ENCODE measurements around the gene KCNJ16.

The KCNJ16 gene

GRCh38 chr17:70098030-70098429 is 23.0 kb downstream of the KCNJ16 start:
- no peak for DNase-seq (ENCODE audit: low spot score)

- DNase-seq (ENCODE audit: low spot score), result no peak
Observed at GRCh38 chr17:70099294-70099693, 24.3 kb downstream of the KCNJ16 start.

- no peak for DNase-seq (ENCODE audit: low spot score)
Observed at GRCh38 chr17:70099884-70100283, 24.9 kb downstream of the KCNJ16 start.

DNA sequence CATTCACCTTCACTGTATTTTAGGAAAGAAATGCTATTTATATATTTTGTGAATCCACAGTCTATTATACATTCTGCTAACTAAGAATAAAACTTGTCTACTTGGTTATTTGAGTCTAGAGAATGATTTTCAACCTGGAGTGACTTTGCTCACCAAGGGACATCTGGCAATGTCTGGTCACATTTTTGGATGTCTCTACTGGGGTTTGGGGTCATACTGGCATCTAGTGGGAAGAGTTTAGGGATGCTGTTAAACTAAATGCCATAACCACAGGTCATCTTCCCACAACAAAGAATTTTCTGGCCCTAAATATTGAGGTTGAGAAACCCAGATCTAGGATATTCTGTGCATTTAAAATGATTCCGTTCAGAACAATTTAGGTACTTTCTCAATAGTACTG is 26.0 kb downstream of the KCNJ16 start:
- DNase-seq (ENCODE audit: low spot score), result no peak

- DNase-seq (ENCODE audit: low spot score), result no peak
Observed at GRCh38 chr17:70102531-70102930, 27.5 kb downstream of the KCNJ16 start.

DNA sequence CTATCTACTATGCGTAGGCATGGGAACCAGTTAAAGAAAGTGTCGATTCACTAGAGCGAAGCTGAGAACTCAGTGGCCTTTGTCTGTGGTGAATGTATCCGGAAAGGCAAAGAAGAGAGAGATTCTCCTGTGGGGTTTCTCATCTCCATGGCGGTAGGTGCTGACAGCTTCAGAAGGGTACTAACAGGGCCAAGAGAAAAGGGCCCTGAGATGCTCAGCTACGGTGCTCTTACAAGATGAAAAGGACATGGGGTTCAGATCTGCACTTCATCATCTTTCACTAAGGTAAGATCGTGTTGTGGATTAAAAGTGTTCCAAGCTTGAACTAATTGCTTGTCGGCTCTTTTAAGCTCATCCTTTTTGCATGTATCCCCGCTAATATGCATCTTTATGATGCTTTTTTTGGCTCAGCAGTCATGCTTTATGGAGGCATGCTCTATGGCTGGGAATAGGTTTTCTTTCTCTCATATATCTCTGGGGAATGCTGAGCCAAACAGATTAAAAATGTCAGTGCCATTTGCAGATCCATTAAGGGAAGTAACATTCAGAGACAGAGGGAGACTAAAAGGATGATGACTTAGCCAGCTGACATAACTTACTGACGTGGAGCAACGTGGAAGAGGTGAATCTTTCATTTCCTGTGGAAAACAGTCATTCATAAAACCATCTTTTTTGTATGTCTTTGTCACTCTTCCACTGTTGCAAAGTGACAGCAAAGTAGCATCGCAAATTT is 29.9 kb downstream of the KCNJ16 start:
- no peak for DNase-seq (ENCODE audit: low spot score)

- no peak for DNase-seq (ENCODE audit: low spot score)
Observed at GRCh38 chr17:70105641-70106040, 30.6 kb downstream of the KCNJ16 start.

GRCh38 chr17:70106551-70106950 is 31.5 kb downstream of the KCNJ16 start:
- no peak for DNase-seq (ENCODE audit: low spot score)

- no peak for DNase-seq (ENCODE audit: low spot score)
Observed at GRCh38 chr17:70107441-70107840, 32.4 kb downstream of the KCNJ16 start.

DNA sequence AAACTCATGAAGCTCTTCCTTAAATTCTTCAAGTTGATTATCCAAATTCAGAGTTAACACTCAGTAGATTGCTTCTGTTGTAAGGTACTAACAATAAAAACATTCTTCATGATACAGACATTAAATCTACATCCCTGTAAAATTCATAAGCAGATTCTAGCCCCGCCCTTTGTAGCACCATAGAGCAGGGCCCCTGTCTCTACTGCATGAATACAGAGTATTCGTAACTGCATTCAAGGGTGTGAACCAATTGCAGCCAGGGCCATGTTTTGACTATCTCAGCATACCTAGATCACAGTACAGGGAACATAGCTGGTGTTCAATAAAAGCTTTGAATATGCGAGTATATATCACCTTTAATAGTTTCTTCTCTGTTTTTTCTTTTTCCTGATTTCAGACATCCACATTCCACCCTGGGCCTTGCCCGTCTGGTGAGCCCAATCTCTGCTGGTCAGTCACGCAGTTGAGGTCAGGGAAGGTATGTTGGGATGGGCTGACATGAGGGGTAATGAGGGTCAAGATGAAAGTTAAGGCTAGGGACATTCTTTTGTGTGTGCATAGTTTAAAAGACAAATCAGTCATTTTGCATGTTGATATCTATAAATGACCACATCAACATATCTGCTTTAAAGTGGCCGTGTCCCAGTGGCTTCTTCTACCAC is 33.0 kb downstream of the KCNJ16 start:
- DNase-seq (ENCODE audit: low spot score), result no peak

DNA sequence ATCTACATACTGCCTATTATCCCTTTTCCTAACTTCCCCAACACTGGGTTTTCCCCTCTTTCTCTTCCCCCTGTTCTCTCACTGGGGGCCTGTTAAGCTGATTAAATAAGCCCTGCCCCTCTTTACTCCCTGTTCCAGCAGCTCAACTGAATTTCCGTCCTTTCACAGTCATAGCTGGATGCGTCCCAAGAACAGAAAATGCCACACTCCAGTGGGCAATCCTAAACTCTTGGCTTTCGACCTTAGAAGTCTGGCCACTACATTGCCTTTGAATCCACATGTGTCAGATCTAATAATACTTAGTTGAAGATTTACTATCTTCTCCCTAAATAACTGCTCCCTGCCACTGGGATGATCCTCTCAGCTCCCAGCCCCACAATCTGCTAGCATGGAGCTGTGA is 34.5 kb downstream of the KCNJ16 start:
- DNase-seq (ENCODE audit: low spot score), result no peak

- DNase-seq (ENCODE audit: low spot score), result no peak
Observed at GRCh38 chr17:70110443-70110880, 35.4 kb downstream of the KCNJ16 start.

DNA sequence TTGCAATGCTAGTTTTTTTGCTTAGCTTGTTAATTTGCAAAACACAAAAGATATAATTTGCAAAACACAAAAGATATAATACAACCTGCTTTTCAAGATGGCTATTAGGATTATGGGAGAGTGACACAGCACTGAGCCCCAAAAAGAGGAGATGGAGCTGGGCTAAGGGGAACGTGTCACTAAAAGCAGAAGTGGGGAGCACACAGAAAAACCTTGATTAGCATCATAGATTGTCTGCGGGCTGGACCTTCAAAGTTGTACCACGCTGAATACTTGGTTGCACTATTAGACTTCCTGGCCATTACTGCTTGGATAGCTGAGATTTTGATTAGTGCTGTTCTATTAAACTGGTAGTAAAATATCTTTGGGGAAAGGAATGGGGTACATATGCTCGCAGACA is 36.2 kb downstream of the KCNJ16 start:
- DNase-seq (ENCODE audit: low spot score), result no peak

DNA sequence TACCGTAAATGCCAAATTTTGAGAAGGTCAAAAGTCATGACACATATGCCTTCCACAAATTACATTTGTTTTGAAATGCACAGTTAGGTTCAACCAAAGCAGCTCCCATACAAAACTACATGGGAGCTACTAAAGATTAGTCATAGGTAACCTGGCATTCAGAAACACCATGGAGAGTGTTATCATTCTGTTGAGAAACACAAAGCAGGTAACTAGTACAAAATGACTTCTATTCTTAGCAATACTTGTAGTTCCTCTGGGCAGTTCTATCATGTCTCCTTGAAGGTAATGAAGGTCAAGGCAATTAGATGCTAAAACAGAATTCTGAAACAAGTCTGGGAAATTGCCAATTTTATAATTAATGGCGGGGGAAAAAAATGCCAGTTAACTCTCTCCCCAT is 39.4 kb downstream of the KCNJ16 start:
- DNase-seq (ENCODE audit: low spot score), result no peak

DNA sequence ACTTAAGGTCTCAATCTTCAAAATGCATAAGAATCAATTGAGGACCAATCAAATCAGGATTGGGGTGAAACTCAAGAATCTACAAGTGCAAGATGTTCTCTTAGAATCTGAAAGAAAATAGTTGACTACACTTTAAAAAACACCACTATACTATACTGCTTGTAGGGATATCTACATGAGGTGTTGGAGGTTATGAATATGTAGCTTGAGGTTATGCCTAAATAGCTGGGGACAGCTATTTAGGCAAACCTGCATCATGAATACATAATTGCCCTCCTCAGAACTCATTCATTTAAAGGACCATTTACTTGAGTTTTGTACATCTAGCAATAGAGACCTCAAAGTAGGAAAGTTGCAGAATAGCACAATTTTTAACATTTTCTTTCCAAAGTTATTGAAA is 40.1 kb downstream of the KCNJ16 start:
- no peak for DNase-seq (ENCODE audit: low spot score)

DNA sequence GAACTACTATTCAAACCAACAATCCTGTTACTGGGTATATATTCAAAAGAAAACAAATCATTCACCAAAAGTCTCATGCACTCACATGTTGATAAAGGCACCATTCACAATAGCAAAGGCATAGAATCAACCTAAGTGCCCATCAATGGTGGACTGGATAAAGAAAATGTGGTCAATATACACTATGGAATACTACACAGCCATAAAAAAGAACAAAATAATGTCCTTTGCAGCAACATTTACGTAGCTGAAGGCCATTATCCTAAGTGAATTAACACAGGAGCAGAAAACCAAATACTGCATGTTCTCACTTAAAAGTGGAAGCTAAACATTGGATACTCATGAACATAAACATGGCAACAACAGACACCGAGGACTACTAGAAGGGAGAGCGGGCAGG is 41.9 kb downstream of the KCNJ16 start:
- DNase-seq (ENCODE audit: low spot score), result no peak

GRCh38 chr17:70119545-70119944 is 44.5 kb downstream of the KCNJ16 start:
- no peak for DNase-seq (ENCODE audit: low spot score)

DNA sequence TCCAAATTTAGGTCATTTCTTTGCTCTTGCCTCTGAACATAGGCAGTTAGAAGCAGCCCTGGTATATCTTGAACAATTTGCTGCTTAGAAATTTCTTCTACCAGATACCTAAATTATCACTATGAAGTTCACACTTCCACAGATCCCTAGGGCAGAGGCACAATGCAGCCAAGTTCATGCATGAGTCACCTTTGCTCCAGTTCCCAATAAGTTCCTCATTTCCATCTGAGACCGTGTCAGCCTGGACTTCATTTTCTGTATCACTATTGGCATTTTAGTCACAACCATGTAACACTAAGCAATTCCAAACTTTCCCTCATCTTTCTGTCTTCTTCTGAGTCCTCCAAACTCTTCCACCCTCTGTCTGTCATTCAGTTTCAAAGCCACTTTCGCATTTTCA is 45.0 kb downstream of the KCNJ16 start:
- no peak for DNase-seq (ENCODE audit: low spot score)

DNA sequence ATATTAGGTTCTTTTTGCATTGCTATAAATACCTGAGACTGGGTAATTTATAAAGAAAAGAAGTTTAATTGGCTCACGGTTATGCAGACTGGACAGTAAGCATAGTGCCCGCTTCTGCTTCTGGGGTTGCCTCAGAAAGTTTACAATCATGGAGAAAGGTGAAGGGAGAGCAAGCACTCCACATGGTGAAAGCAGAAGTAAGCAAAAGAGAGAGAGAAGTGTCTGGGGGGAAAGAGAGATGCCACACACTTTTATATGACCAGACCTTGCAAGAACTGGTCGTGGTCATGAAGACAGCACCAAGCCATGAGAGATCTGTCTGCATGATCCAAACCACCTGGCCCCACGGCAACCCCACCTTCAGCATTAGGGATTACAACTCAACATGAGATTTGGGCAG is 45.4 kb downstream of the KCNJ16 start:
- DNase-seq (ENCODE audit: low spot score), result no peak

GRCh38 chr17:70121126-70121525 is 46.1 kb downstream of the KCNJ16 start:
- DNase-seq (ENCODE audit: low spot score), result no peak

DNA sequence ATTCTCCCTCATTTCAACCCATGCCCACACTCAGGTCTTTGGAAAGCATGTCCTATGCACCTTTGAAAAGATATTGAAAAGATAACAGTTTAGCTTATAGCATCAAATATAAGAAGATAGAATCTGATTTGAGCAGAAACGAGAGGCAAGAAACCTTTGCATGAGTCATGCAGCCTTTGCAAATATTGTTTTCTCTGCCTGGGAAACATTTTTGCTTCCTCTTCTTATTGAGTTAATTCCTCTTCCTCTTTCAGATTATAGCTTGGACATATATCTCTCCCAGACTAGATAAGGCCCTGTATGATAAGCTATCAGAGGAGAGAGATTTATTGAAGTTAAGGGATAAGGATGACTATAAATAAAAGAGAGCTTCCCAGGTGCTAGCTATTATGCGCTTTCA is 48.2 kb downstream of the KCNJ16 start:
- DNase-seq (ENCODE audit: low spot score), result no peak

- DNase-seq (ENCODE audit: low spot score), result no peak
Observed at GRCh38 chr17:70124723-70125122, 49.7 kb downstream of the KCNJ16 start.

GRCh38 chr17:70127221-70127873 is 52.3 kb downstream of the KCNJ16 start:
- DNase-seq (ENCODE audit: low spot score), result no peak
